T-helper 22 cell (primary cell): Measurements from ENCODE around the gene GLP2R.
"Not testable (repeated sequence)": the region's sequence is repeated elsewhere in the genome, so short reads cannot be mapped to it uniquely, and the experiment has no call there.

ENCODE experiments used
- DNase-seq: peaks from one replicate; pipeline ENCODE4 v3.0.0-alpha.2; 2020; ENCODE audit warnings: low read depth

Gene GLP2R

DNA sequence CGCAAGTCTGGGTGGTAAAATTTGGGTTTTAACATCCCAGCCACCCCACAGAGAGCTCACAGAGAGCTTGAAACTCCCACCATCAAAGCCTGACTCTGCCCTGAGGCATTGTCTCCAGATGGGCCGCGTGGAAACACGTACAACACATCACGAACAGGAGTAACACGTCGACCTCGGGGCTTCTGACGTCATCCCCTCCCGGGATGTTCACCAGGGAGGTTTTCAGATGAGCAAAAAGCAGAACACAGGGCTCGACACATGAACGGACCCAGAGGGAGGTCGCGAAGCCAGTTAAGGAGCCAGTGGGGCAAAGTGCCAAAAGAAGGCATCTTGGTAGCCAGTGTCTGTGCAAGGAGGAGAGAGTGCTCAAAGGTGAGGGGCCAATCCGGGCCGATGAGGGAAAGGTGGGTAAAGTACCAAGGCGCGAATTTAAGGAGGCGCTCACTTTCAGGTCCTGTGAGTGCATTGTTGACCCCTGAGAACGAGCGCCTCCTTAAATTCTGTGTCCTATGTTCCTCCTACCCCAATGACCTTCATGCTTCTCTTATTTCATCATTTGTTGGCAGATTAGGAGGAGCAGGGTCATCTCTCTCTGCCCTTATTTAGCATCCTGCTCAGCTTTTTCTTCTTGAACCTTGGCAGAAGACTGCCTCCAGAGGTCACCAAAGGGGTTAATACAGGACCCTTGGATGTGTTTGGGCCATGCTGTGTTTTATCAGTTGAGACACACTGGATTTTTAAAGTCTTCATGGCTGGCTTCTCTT is 73.7 kb downstream of the GLP2R start:
- no peak for DNase-seq

DNA sequence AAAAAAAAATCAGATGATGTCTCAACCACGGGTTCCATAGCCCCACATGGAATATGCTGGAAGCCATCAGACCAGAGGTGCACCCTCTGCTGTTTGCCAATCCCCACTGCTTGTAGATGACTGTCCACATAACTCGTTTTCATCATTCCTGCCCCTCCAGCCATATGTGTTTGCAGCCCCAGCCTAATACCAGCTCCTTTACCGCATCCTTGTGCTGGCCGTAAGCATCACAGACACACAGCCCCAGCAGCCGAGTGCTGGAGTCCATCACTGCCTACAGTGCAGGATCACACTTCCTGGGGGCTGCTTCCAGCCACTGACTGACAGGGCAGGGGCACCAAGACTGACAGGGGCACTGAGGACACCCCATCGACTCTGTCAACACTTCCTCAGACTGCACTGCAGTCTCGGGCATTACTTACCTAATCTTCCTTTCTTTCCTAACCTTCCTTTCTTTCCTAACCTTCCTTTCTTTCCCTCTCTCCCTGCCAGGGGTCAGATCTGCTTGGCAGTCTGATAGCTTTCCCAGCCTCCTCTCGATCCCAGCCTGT is 74.4 kb downstream of the GLP2R start:
- no peak for DNase-seq

DNA sequence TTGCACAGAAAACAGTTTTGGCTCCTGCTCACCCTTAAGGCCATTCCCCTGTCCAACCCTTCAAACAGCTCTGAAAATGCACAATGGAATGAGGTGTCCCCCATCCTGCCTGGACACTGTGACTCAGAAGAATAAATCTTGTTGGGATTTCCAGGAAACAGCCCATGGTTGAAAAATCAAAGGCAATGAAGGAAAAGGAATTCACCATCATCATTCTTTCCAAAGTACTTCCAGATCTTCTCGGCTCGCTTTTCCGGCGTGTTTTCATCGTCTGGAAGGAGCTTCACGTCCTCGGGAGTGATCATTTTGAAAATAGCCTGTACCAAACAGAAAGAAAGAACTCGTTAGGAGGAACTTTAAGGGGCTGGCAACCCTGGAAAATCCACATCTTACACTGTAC is 75.1 kb downstream of the GLP2R start:
- DNase-seq, result no peak

- DNase-seq, result no peak
Observed at GRCh38 chr17:9902120-9902519, 76.4 kb downstream of the GLP2R start.

DNA sequence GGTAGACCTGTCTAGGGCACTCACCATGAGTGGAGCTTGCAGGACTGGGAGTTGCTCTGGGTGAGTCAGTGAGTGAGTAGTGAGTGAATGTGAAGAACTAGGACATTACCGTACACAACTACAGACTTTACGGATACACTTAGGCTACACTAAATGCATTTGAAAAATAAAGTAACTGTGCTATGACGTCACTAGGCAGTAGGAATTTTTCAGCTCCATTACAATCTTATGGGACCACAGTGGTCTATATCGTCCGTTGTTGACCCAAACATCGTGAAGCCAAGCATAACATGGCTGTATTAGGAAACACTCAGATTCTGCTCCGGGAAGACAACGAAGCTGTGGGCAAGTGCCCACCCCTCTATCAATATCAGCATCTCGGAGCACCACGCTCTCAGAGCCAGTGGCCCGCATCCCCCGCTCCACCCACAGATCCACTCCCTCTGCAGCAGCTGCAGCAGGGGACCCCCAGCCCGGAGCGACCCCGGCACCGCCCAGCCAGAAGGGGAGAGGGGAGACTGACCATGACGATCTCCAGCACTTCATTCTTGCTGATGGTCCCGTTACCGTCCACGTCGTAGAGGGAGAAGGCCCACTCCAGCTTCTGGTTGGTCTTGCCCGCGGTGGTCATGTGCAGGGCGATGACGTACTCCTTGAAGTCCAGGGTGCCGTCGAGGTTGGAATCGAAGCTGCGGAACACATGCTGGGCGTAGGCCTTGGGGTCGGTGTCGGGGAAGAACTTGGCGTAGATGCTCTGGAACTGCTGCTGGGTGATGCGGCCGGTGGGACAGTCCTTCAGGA is 78.8 kb downstream of the GLP2R start:
- DNase-seq, result no peak

DNA sequence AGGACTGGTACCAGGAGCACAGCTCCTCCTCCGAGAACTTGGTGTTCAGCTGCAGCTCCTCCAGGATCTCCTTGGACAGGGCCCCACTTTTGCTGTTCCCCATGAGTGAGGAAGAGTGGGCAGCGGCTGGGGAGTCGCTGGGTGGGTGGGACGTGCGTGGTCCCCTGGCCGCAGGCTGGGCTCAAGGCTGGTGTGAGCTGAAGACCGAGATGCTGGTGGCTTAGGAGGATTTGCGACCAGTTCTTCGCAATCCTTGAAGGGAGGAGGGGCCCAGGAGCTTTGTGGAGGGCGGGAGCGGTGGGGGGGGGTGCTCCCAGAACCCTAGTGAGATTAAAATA is 79.3 kb downstream of the GLP2R start, which contains the start of gene RCVRN:
RCVRN (minus strand) TSS at position 194 of the 338 bp plus-strand sequence; CDS start at position 103, 91 bp downstream.
- DNase-seq, result no peak

DNA sequence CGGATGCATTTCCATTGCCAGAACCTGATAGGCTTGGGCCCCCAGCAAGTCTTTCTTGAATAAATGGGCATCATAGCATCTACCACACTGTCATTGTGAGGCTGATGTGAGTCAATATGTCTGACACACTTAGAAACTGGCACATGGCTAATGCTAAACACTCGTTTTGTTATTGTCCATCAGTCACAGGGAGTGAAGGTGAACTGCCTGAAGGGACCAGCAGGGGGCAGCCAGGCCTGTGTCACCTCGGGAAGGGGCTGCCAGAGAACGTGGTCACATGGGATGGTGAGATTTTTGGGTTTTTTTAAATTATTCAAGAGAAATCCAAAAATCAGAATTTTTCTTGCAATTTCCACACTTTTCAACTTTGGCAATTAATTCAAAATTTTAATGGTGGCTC is 80.2 kb downstream of the GLP2R start:
- DNase-seq, result no peak

- no peak for DNase-seq
Observed at GRCh38 chr17:9906616-9907015, 80.9 kb downstream of the GLP2R start.

DNA sequence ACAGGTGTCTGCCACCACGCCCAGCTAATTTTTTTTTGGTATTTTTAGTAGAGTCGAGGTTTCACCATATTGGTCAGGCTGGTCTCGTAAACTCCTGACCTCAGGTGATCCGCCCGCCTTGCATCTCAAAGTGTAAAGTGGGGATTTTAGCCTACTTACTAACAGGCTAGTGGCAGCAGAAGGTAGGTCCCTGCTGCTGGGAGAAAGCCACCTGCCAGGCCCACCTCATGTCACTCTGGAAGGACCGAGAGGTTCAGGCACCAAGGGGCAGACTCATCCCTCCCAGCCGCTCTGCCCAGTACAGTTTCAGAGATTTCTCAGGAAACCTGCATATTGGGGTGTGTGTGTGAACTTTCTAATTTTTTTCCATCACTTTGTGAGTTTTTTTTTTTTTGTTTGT is 81.4 kb downstream of the GLP2R start:
- no peak for DNase-seq

DNA sequence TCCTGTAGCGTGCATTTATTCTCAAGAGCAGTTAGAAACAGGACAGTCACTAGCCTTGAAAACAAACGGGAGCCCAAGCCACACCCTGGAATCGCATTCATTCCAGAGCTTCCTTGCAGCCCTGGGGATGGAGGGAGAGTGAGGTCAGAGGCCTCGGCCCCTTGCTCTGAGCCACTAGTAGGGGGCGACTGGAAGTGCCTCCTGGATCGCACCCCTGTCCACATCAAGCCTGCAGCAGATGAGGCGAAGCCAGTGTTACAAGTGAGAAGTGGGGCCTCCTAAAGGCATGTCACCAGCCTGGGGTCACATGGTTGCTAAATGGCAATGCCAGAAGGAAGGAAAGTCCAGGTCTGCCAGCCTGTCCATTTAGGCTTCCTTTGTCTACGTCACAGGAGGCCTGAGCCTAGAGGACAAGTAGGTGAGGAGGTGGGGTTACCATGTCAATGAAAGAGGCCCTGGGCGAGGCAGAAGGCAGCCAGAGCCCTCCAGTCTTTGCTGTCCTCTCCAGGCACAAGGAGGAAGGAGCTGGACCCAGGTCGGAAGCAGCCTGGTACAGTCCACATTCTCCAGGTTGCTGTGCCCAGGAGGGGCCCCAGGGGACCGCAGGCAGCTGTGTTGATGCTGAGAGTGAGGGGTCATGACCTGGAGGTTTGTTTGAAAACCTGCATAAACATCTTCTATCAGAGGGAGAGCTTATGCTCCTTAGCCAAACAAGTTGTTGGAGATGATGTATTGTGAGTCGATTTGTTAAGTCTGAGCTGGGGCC is 82.3 kb downstream of the GLP2R start:
- DNase-seq, result no peak

DNA sequence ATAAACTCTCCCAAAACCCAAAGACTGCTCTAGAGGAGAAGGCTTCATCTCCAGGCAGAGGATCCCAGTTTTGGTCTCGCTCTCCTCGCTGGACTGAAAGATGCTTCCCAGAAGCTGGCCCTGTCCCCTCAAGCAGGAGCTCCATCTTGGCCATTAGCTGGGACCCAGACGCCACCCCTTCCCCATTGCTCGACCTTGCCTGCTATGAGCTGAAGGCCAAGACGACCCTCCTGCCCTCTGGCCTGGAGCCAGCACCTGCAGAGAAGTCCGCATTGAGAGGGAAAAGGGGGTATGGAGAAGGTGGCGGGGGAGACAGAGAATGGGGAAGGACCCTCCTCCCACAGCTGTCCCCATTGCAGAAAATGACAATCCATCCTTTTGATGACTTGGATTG is 82.9 kb downstream of the GLP2R start:
- no peak for DNase-seq

- no peak for DNase-seq
Observed at GRCh38 chr17:9911089-9911488, 85.4 kb downstream of the GLP2R start.

GRCh38 chr17:9912121-9913099 is 86.7 kb downstream of the GLP2R start:
- DNase-seq, result no peak

DNA sequence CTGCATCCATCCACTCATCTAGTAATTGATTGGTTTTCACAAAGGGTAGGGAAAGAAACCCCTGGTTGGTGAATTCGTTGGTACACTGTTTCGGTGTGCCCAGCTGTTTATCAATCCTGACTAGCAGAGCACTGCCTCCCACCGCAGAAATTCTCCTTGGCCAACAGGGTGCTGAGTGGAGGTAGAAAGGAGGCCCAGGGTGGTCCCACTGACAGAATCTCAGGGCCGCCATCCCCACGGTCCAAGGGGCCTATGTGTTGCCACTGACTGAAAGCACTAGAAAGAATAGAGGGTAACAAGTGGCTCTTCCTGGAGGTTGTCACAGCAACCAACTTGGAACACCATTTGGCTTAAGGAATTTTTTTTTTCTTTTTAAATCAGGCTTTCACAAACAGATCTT is 87.8 kb downstream of the GLP2R start:
- DNase-seq, result no peak

DNA sequence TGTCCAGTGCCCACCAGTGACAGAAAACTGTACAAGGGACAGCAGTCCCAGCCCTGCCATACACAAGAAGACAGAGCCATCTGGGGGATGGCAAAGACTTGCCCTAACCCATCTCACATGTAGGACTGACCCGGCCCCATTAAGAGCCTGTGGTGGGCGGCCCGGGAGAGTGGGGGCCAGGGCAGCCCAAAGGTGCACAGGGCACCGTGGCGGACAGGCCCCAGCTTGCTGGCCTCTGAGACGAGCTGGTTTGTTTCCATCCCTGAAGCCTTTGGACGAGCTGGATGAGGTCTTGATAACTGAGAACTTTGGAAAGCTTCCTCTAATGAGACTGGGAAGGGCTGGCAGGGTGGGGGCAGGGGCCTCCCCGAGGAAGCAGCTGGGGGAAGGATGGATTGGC is 90.4 kb downstream of the GLP2R start:
- DNase-seq, result no peak

GRCh38 chr17:9917131-9917530 is 91.4 kb downstream of the GLP2R start:
- no peak for DNase-seq

DNA sequence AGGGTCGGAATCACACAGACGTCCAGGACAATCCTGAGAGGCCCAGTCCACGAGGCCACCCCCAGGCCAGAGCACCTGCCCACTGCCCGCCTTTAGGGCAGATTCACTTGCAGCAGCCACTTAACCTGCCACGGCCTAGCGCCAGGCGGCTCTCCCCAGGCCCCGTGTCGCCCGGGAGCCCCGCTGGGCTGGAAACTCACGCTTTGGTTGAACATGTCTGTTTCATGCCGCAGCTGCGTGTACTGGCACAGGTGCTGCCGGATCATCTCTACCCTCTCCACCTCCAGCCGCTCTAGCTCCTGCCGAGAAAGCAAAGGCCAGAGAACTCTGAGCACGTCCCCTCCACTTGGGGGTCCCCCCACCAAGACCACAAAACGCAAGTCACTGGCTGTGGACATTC is 92.1 kb downstream of the GLP2R start:
- DNase-seq, result no peak

DNA sequence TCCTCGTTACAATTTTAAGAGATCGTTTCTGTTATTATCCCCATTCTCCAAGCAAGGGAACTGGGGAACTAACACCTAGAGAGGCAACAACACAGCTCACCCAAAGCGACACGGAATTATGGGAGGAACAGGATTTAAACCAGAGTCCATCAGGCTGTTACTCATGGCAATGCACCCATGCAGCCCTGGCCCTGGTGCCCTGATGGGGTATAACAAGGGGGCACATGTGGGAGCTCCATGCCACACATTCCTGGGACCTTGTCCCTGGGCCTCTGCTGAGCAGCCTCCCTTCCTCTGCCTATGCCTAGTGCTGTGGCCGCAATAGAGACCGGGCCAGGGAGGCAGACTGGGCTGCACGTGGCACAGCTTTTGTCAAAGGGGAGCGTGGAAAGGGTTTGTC is 92.6 kb downstream of the GLP2R start:
- DNase-seq, result no peak

- DNase-seq, result no peak
Observed at GRCh38 chr17:9918804-9919352, 93.2 kb downstream of the GLP2R start.

- not testable (repeated sequence) for DNase-seq
Observed at GRCh38 chr17:9921216-9921615, 95.5 kb downstream of the GLP2R start.
